ENCODE measurements around the gene TRIM14.

Gene TRIM14

GRCh38 chr9:98067184-98067583, 51.8 kb downstream of the TRIM14 start:
- no peak for TF ChIP-seq CTCF (IDR thresholded peaks at IDR 0.05)
- H2AFZ ChIP-seq: no peak overlapping the region
- H3K27me3 ChIP-seq (ENCODE audit: control insufficient read depth, insufficient read depth, low read length): no peaks in the 10 kb centered on the region
- H3K36me3 ChIP-seq (ENCODE audit: control insufficient read depth, insufficient read depth, low read length): no peaks in the 10 kb centered on the region
- no peak overlapping the region for H3K4me3 ChIP-seq (ENCODE audit: low read depth, low read length)
- H3K4me2 ChIP-seq (ENCODE audit: low read length): no peak overlapping the region
- H3K27ac ChIP-seq: no peak overlapping the region
- H3K4me1 ChIP-seq: no peaks in the 10 kb centered on the region
- H3K9me3 ChIP-seq (ENCODE audit: control insufficient read depth, low read length): no peaks in the 10 kb centered on the region
- H3K9ac ChIP-seq: no peak overlapping the region
- H3K79me2 ChIP-seq: no peaks in the 10 kb centered on the region

- no peak for TF ChIP-seq CTCF (IDR thresholded peaks at IDR 0.05)
These were observed 52.8 kb downstream of the TRIM14 start for GRCh38 chr9:98066235-98066634.

GRCh38 chr9:98064623-98065392, 54.2 kb downstream of the TRIM14 start:
- H3K9me3 ChIP-seq (ENCODE audit: control insufficient read depth, low read length): no peaks in the 10 kb centered on the region
- no peak overlapping the region for H3K4me2 ChIP-seq (ENCODE audit: low read length)
- TF ChIP-seq CTCF (IDR thresholded peaks at IDR 0.05): no peak
- H2AFZ ChIP-seq: no peak overlapping the region
- H3K79me2 ChIP-seq: no peaks in the 10 kb centered on the region
- H3K27me3 ChIP-seq (ENCODE audit: control insufficient read depth, insufficient read depth, low read length): no peaks in the 10 kb centered on the region
- no peak overlapping the region for H3K9ac ChIP-seq
- H3K27ac ChIP-seq: no peak overlapping the region
- H3K4me1 ChIP-seq: no peaks in the 10 kb centered on the region
- no peaks in the 10 kb centered on the region for H3K36me3 ChIP-seq (ENCODE audit: control insufficient read depth, insufficient read depth, low read length)
- no peak overlapping the region for H3K4me3 ChIP-seq (ENCODE audit: low read depth, low read length)

More at GRCh38 chr9:98066235-98066634, 52.8 kb downstream of the TRIM14 start:
- Histone ChIP-seq H3K79me2 (no peaks in the 10 kb centered on the region), H3K36me3 (ENCODE audit: control insufficient read depth, insufficient read depth, low read length) (no peaks in the 10 kb centered on the region), H3K27me3 (ENCODE audit: control insufficient read depth, insufficient read depth, low read length) (no peaks in the 10 kb centered on the region), H3K4me2 (ENCODE audit: low read length) (no peak overlapping the region), H3K27ac (no peak overlapping the region), H3K9me3 (ENCODE audit: control insufficient read depth, low read length) (no peaks in the 10 kb centered on the region), H3K4me3 (ENCODE audit: low read depth, low read length) (no peak overlapping the region), H3K4me1 (no peaks in the 10 kb centered on the region), H3K9ac (no peak overlapping the region), H2AFZ (no peak overlapping the region)

- no peak overlapping the region for H2AFZ ChIP-seq
- no peaks in the 10 kb centered on the region for H3K4me1 ChIP-seq
- H3K79me2 ChIP-seq: no peaks in the 10 kb centered on the region
- no peaks in the 10 kb centered on the region for H3K27me3 ChIP-seq (ENCODE audit: control insufficient read depth, insufficient read depth, low read length)
- no peaks in the 10 kb centered on the region for H3K9me3 ChIP-seq (ENCODE audit: control insufficient read depth, low read length)
- no peak overlapping the region for H3K4me3 ChIP-seq (ENCODE audit: low read depth, low read length)
- no peaks in the 10 kb centered on the region for H3K36me3 ChIP-seq (ENCODE audit: control insufficient read depth, insufficient read depth, low read length)
- TF ChIP-seq CTCF (IDR thresholded peaks at IDR 0.05): no peak
- no peak overlapping the region for H3K9ac ChIP-seq
- no peak overlapping the region for H3K27ac ChIP-seq
- H3K4me2 ChIP-seq (ENCODE audit: low read length): no peak overlapping the region
These were observed 56.9 kb downstream of the TRIM14 start for GRCh38 chr9:98062161-98062560.

All from parathyroid adenoma (tissue), 2 donors.